ENCODE data around the gene IFIT2. TPM values are rescaled to one million over a fixed set of nuclear protein-coding genes. Genes with fewer than 3 reads are reported as not detected.
"Not testable (repeated sequence)": the region's sequence is repeated elsewhere in the genome, so short reads cannot be mapped to it uniquely, and the experiment has no call there.

The IFIT2 gene
- total RNA-seq, 2 experiments from 2014 or later: 39.2 to 41.6 TPM

DNA sequence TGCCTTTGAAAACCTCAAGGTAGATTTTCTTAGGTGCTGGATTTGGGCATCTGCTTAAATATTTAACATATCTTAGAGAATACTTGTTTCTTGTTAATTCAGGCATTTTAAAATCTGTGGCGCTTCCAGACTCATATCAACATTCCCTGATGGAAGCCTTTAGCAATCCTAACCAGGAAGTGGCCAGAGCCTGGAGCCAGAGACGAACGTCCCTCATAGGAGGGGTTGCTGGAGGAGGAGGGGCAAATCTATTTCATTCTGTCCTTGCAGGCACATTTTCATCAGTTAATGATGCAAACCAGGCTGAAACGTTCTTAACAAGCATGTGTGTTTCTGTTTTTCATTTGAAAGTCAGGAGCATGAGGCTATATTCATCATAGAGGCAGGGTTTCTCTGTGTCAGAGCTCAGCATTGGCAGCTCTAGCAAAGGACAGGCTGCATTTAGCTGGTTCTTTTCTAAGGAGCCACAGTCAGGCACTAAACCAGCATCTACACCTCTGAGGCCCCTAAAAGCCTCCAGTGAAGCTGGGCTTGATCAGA lies 17.8 kb upstream of the IFIT2 start:
- no peak for ATAC-seq
- TF ChIP-seq, protein P1, sequence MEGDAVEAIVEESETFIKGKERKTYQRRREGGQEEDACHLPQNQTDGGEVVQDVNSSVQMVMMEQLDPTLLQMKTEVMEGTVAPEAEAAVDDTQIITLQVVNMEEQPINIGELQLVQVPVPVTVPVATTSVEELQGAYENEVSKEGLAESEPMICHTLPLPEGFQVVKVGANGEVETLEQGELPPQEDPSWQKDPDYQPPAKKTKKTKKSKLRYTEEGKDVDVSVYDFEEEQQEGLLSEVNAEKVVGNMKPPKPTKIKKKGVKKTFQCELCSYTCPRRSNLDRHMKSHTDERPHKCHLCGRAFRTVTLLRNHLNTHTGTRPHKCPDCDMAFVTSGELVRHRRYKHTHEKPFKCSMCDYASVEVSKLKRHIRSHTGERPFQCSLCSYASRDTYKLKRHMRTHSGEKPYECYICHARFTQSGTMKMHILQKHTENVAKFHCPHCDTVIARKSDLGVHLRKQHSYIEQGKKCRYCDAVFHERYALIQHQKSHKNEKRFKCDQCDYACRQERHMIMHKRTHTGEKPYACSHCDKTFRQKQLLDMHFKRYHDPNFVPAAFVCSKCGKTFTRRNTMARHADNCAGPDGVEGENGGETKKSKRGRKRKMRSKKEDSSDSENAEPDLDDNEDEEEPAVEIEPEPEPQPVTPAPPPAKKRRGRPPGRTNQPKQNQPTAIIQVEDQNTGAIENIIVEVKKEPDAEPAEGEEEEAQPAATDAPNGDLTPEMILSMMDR (IDR thresholded peaks at IDR 0.05): no peak
- CTCF ChIA-PET: interaction anchor here (0.8 kb wide), 1 partner anchor 8 kb away, joined by 3 read pairs; no protein-coding TSS in a partner anchor
- POLR2A ChIA-PET: no interaction called here
- Mint-ChIP-seq H3K27ac (no peak overlapping the region), H3K4me1 (ENCODE audit: low read depth) (no peaks in the 10 kb centered on the region), H3K27me3 (peaks cover 7% of the 10 kb centered on the region), H3K9me3 (no peaks in the 10 kb centered on the region), H3K36me3 (ENCODE audit: low read depth) (no peaks in the 10 kb centered on the region), H3K4me3 (no peak overlapping the region)
- intact Hi-C loops (cut with micrococcal nuclease): no loop called here
- DNase-seq: no peak

DNA sequence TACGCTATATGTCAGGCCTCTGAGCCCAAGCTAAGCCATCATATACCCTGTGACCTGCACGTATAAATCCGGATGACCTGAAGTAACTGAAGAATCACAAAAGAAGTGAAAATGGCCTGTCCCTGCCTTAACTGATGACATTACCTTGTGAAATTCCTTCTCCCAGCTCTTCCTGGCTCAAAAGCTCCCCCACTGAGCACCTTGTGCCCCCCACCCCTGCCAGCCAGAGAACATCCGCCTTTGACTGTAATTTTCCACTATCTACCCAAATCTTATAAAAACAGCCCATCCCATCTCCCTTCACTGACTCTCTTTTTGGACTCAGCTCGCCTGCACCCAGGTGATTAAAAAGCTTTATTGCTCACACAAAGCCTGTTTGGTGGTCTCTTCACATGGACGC lies 17.1 kb upstream of the IFIT2 start:
- H3K4me3 Mint-ChIP-seq; H3K36me3 Mint-ChIP-seq (ENCODE audit: low read depth); H3K9me3 Mint-ChIP-seq; H3K27me3 Mint-ChIP-seq; H3K27ac Mint-ChIP-seq; H3K4me1 Mint-ChIP-seq (ENCODE audit: low read depth); CTCF ChIA-PET; POLR2A ChIA-PET; DNase-seq; intact Hi-C loops (cut with micrococcal nuclease); ATAC-seq: not testable (repeated sequence)

DNA sequence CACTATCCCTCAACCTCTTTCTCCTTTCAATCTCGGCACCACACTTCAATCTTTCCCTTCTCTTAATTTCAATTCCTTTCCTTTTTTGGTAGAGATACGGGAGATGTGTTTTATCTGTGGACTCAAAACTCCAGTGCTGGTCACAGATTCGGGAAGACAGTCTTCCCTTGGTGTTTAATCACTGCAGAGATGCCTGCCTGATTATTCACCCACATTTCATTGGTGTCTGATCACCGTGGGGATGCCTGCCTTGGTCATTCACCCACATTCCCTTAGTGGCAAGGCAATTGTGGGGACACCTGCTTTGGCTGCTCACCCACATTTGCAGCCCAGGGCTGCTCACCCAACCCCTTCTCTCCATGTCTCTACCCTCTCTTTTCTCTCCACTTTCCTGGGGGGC lies 16.5 kb upstream of the IFIT2 start:
- POLR2A ChIA-PET; H3K27me3 Mint-ChIP-seq; intact Hi-C loops (cut with micrococcal nuclease); H3K4me1 Mint-ChIP-seq (ENCODE audit: low read depth); H3K36me3 Mint-ChIP-seq (ENCODE audit: low read depth); ATAC-seq; CTCF ChIA-PET; H3K9me3 Mint-ChIP-seq; H3K4me3 Mint-ChIP-seq; DNase-seq; H3K27ac Mint-ChIP-seq: not testable (repeated sequence)

DNA sequence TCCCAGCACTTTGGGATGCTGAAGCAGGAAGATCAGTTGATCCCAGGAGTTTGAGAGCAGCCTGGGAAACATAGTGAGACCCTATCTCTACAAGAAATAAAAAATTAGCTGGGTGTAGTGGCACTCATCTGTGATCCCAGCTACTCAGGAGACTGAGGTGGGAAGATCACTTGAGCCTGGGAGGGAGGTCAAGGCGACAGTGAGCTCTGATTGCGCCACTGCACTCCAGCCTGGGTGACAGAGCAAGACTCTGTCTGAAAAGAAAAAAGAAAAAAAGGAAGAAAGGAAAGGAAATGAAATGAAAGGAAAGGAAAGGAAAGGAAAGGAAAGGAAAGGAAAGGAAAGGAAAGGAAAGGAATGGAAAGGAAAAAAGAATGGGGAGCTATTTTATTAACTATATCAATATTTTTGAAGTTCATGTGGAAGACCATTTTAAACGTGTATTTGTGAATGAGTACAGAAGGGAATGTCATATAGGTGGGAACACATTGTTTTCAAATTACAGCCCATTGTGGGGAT lies 7.1 kb upstream of the IFIT2 start:
- ATAC-seq (no peak), DNase-seq (no peak)
- Mint-ChIP-seq H3K27me3 (peaks cover 5% of the 10 kb centered on the region), H3K4me1 (ENCODE audit: low read depth) (peaks cover 23% of the 10 kb centered on the region), H3K36me3 (ENCODE audit: low read depth) (peaks cover 3% of the 10 kb centered on the region), H3K4me3 (no peak overlapping the region), H3K9me3 (peaks cover 8% of the 10 kb centered on the region), H3K27ac (no peak overlapping the region)
- intact Hi-C loops (cut with micrococcal nuclease): no loop called here
- TF ChIP-seq, protein P1 (IDR thresholded peaks at IDR 0.05): no peak
- ChIA-PET POLR2A (interaction anchor here (1.0 kb wide), 1 partner anchor 12 kb away, joined by 3 read pairs; no protein-coding TSS in a partner anchor), CTCF (interaction anchor here (0.8 to 1.1 kb wide), 5 partner anchors 9 to 124 kb away, joined by 3 to 4 read pairs (median 3); no protein-coding TSS in a partner anchor)

DNA sequence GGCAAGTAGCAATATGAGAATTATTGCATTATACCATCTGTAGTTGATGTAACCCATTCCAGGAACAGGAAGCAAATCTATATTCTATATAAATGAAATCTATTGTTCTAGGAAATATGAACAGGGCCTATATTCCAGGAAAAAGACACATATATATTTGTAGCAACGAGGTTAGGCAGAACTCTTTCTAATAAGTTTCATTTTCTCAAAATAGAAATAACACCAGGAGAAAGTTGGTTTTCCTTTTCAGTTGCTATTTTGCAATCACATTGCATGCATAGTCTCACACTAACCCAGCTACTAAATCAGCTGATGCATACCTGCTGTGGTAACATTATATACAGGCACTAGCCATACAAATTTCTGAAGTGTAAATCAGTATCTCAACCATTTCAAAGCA lies 6.2 kb upstream of the IFIT2 start:
- Mint-ChIP-seq H3K27ac (peak overlapping the region; percentile 54), H3K4me3 (no peak overlapping the region), H3K27me3 (peaks cover 5% of the 10 kb centered on the region), H3K9me3 (peaks cover 8% of the 10 kb centered on the region), H3K4me1 (ENCODE audit: low read depth) (peaks cover 23% of the 10 kb centered on the region), H3K36me3 (ENCODE audit: low read depth) (peaks cover 3% of the 10 kb centered on the region)
- no peak for DNase-seq
- intact Hi-C loops (cut with micrococcal nuclease): no loop called here
- TF ChIP-seq, protein P1 (IDR thresholded peaks at IDR 0.05): no peak
- ATAC-seq: peak; percentile 75
- CTCF ChIA-PET: interaction anchor here (1.1 kb wide), 2 partner anchors 74 to 123 kb away, joined by 3 read pairs; no protein-coding TSS in a partner anchor
- POLR2A ChIA-PET: interaction anchor here (1.0 kb wide), 1 partner anchor 11 kb away, joined by 3 read pairs; no protein-coding TSS in a partner anchor

DNA sequence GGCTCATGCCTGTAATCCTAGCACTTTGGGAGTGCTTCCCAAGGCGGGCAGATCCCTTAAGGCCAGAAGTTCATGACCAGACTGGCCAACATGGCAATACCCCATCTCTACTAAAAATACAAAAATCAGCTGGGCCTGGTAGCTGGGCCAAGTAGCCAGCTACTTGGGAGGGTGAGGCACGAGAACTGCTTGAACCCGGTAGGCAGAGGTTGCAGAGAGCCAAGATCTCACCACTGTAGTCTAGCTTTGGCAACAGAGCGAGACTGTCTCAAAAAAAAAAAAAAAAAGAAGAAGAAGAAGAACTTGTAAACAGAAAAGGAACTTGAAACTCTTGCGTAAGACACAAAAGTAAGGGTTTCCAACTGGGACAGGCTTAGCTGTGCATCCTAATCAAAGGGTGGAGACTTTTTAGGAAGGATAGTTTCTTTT lies 5.6 kb upstream of the IFIT2 start:
- no peak for DNase-seq
- Mint-ChIP-seq H3K27ac (peak overlapping the region; percentile 54), H3K27me3 (peaks cover 5% of the 10 kb centered on the region), H3K4me1 (ENCODE audit: low read depth) (peaks cover 27% of the 10 kb centered on the region), H3K4me3 (no peak overlapping the region), H3K9me3 (peaks cover 10% of the 10 kb centered on the region), H3K36me3 (ENCODE audit: low read depth) (peaks cover 5% of the 10 kb centered on the region)
- intact Hi-C loops (cut with micrococcal nuclease): no loop called here
- ChIA-PET POLR2A (no interaction called here), CTCF (no interaction called here)
- TF ChIP-seq, protein P1 (IDR thresholded peaks at IDR 0.05): no peak
- ATAC-seq: no peak

Data from activated CD8-positive, alpha-beta T cell treated with anti-CD3 and anti-CD28 coated beads for 36 hours (primary cell).